Fibroblast of upper back skin (primary cell): ENCODE data around the gene FBXW5.

ENCODE experiments used
- DNase-seq: peaks from one replicate; pipeline ENCODE4 v3.0.0-alpha.2; 2013

Gene FBXW5

GRCh38 chr9:136949239-136949816 lies 4.8 kb upstream of the FBXW5 start:
- DNase-seq, result no peak

GRCh38 chr9:136947955-136948510 lies 3.5 kb upstream of the FBXW5 start:
- DNase-seq, result peak; percentile 15

- no peak for DNase-seq
Observed at GRCh38 chr9:136947028-136947891, 2.7 kb upstream of the FBXW5 start.

- DNase-seq, result no peak
Observed at GRCh38 chr9:136946228-136947027, 1.9 kb upstream of the FBXW5 start.

GRCh38 chr9:136945333-136946227 lies 1.0 kb upstream of the FBXW5 start:
- no peak for DNase-seq

GRCh38 chr9:136944212-136944518 lies 373 bp downstream of the FBXW5 start:
- peak; percentile 43 for DNase-seq

- no peak for DNase-seq
Observed at GRCh38 chr9:136943291-136944211, 987 bp downstream of the FBXW5 start.

GRCh38 chr9:136942881-136943230 lies 1.7 kb downstream of the FBXW5 start:
- DNase-seq, result no peak

- DNase-seq, result no peak
Observed at GRCh38 chr9:136942112-136942880, 2.2 kb downstream of the FBXW5 start.

- no peak for DNase-seq
Observed at GRCh38 chr9:136941231-136942111, 3.1 kb downstream of the FBXW5 start.

- DNase-seq, result no peak
Observed at GRCh38 chr9:136940526-136941230, 3.9 kb downstream of the FBXW5 start.

GRCh38 chr9:136939996-136940525 lies 4.5 kb downstream of the FBXW5 start:
- DNase-seq, result no peak

- DNase-seq, result no peak
Observed at GRCh38 chr9:136939431-136939995, 5.0 kb downstream of the FBXW5 start.

- DNase-seq, result no peak
Observed at GRCh38 chr9:136937186-136938001, 7.1 kb downstream of the FBXW5 start.

GRCh38 chr9:136936645-136937170 lies 7.8 kb downstream of the FBXW5 start:
- no peak for DNase-seq

GRCh38 chr9:136935651-136936050 lies 8.9 kb downstream of the FBXW5 start:
- DNase-seq, result no peak

GRCh38 chr9:136934277-136934676 lies 10.3 kb downstream of the FBXW5 start:
- no peak for DNase-seq
